Measurements from ENCODE around the gene ASIC3.
"Not testable (repeated sequence)": the region's sequence is repeated elsewhere in the genome, so short reads cannot be mapped to it uniquely, and the experiment has no call there.

The ASIC3 gene

DNA sequence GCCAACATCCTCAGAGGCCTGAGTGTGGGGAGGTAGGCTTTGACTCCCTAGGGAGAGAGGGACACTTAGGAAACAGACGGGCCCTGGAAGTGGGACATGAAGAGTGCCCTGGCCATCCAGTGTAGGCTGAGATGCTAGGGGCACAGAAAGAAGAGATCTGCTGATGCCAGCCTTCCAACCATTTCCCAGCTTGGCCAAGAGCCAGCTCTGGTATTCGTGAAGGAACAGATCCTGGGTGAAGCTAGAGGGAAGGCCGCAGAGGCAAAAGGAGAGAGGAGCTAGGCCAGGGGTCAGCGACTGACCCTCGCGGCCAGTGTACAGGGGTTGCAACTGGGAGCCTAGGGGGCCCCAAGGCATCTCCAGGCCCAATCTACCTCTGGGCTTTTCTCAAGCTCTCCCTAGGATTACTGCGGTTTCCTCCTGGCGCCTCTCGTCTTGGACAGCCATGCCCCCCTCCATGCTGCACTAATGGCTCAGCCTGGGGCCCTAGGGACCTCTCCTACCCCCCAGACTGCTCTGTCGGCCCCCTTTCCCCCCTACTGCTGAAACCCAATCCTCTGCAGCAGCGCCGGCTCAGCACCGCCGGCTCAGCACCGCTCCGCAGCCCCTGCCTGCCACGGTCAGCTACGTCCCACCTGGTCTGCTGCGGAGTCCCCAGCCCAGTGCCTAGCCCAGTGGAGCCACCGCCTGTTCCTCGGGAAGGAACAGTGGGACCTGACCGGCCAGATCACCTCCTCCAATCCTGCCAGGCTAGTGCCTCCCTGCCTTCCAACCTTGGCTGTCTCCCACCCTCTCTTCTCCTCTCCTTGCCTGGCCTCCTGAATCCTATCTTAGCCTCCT is at the start of gene ASIC3:
Gene ASIC3, plus strand, starts transcription at position 556 of the 840 bp plus-strand sequence. CDS start 355 bp downstream, outside the sequence.
- peak; percentile 42 for DNase-seq

DNA sequence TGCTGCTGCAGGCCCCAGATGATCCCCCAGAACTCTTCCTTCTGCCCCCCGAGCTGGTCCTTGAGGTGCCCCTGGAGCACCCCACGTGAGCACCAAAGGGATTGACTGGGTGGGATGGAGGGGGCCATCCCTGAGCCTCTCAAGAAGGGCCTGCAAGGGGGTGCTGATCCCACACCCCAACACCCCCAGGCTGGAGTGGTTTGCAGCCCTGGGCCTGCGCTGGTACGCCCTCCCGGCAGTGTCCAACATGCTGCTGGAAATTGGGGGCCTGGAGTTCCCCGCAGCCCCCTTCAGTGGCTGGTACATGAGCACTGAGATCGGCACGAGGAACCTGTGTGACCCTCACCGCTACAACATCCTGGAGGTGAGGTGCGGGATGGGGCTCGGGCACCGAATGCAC is 49.3 kb upstream of the ASIC3 start:
- DNase-seq: no peak

DNA sequence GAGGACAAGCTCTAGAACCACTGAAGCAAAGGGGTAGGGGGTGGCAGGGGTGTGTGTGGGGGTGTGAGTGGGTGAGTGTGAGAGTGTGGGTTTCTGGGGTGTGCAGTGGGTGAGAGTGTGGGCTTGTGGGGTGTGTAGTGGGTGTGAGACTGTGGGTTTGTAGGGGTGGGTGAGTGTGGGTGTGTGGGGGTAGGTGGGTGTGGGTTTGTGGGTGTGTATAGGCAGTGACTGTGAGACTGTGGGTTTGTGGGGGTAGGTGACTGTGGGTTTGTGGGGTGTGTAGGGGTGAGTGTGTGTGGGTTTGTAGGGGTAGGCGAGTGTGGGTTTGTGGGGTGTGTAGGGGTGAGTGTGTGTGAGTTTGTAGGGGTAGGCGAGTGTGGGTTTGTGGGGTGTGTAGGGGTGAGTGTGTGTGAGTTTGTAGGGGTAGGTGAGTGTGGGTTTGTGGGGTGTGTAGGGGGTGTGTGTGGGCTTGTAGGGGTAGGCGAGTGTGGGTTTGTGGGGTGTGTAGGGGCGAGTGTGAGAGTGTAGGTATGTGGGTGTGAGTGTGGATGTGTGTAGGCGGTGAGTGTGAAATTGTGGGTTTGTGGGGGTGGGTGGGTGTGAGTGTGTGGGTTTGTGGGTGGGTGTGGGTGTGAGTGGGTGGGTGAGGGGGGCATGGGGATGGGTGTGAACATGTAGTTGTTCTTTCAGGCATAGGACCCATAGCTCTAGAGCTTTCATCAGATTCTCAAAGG is 48.7 kb upstream of the ASIC3 start:
- no peak for DNase-seq

DNA sequence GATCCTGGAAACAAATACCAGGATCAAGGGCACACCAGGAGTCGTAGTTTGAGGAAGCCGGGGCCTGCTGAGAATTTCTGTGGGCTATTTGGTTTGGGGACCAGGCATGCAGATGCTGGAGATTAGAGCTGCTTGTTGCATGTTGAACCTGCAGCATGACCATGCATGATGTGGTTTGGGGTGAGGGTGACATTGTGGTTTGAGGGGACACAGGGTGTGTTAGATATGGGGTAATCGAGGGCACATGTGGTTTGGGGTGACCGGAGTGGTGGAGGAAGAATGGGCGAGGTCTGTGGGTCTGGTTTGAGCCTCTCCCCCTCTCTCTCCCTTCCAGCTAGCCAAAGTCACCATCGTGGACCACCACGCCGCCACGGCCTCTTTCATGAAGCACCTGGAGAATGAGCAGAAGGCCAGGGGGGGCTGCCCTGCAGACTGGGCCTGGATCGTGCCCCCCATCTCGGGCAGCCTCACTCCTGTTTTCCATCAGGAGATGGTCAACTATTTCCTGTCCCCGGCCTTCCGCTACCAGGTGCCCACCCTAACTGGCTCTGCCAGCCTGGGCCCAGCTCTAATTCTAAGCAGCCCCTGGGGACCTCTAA is 47.3 kb upstream of the ASIC3 start:
- no peak for DNase-seq

GRCh38 chr7:151001546-151001945 is 46.8 kb upstream of the ASIC3 start:
- no peak for DNase-seq

- no peak for DNase-seq
Observed at GRCh38 chr7:151003572-151003971, 44.8 kb upstream of the ASIC3 start.

- no peak for DNase-seq
Observed at GRCh38 chr7:151005566-151005965, 42.8 kb upstream of the ASIC3 start.

- no peak for DNase-seq
Observed at GRCh38 chr7:151006590-151007300, 41.6 kb upstream of the ASIC3 start.

DNA sequence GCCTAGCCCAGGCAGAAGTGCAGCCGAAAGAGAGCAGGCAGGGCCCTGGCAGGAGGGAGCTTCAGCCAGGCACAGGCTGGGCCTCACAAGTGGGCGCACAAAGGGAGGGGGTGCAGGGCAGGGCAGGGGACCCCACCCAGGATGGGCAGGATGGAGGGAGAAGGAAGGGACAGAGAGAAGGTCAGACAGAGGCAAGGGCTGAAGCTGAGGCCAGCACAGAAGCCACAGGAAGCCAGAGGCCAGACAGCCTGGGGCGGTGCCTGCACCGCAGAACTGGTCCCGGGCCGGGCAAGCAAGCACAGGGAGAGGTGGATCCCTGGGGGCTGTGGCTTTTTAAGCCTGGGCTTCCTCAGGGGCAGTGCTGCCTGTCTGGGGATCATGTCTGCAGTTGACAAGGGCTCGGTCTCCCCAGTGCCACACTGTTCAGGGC is 40.8 kb upstream of the ASIC3 start:
- DNase-seq: no peak

DNA sequence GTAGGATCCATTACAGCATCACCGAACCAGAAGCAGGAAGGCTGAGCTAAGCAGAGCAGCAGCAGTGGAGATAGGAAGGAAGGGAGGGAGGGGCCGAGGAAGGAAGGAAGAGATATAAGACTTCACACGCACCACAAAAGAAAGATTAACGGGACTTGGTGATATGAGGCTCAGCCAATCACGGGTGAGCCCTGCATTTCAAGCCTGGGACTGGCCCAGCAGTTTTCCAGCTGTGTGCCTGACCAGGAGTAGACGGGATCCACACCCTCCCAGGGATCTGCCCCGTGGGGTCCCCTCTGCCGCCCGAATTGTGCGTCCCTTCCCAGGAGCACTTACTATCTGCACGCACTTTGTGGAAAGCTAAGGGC is 40.2 kb upstream of the ASIC3 start:
- no peak for DNase-seq

DNA sequence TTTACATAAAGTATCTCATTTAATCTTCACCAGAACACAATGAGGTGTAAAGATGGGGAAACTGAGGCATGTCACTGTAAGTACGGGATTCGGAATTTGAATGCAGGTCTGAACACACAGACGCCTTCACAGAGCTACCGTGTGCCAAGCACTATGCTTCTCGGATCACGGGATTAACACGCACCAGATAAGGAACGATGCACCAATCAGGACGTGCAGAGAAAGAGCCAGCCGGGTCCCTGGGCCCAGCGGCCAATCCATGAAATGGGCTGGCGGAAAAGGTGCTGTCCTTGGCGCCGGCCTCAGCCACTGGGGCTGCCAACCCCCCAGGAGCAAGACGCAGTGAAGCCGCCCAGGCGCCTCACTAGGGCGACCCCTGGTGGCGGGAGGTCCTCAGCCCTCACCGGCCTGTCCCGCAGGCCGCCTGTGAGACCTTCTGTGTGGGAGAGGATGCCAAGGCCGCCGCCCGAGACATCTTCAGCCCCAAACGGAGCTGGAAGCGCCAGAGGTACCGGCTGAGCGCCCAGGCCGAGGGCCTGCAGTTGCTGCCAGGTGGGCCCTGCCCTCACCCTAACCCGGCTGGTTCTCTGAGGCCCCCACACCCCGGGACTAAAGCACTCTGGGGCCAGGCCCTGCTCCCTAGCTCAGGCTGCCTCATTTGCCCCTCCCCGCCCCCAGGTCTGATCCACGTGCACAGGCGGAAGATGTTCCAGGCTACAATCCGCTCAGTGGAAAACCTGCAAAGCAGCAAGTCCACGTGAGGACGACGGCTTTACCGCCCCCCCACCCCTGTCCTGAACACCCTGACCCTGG is 39.6 kb upstream of the ASIC3 start:
- DNase-seq: no peak

- DNase-seq: no peak
Observed at GRCh38 chr7:151009327-151010036, 38.8 kb upstream of the ASIC3 start.

GRCh38 chr7:151010037-151010306 is 38.4 kb upstream of the ASIC3 start:
- DNase-seq: no peak

DNA sequence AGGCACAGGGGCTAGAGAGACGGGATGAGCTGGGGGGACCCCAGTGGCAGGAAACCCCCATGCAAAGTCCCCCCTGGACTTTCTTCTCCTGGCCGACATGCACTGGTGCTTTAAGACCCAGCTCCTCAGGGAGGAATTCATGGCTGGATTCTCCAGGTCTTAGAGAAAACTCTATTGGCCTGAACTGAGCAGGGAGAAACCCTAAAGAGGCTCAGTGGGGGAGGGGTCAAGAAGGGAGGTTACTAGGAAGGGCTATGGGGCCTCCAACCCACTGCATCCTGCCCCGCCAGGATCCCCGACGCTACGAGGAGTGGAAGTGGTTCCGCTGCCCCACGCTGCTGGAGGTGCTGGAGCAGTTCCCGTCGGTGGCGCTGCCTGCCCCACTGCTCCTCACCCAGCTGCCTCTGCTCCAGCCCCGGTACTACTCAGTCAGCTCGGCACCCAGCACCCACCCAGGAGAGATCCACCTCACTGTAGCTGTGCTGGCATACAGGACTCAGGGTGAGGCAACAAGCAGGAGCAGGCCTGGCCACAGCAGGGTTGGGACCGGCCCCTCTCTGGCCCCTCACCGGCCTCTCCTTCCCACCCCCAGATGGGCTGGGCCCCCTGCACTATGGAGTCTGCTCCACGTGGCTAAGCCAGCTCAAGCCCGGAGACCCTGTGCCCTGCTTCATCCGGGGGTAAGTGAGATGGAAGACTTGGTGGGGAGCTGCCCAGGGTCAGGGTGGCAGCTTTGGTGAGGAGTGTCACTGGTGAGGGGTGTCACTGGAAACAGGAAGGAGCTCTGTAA is 37.8 kb upstream of the ASIC3 start:
- no peak for DNase-seq

- no peak for DNase-seq
Observed at GRCh38 chr7:151011097-151011409, 37.3 kb upstream of the ASIC3 start.

DNA sequence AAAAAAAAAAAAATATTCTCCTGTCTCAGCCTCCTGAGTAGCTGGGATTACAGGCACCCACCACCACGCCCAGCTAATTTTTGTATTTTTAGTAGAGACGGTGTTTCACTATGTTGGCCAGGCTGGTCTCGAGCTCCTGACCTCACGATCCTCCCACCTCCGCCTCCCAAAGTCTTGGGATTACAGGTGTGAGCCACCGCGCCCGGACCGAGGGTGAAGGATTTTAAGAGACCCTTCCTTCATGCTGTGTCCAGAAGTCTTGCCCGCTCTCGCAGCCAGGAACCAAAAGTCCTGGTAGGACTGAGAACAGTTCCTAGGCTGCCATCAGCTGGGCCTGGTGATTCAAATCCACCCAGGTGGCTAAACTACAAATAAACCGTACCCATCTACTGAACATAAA is 36.7 kb upstream of the ASIC3 start:
- not testable (repeated sequence) for DNase-seq

GRCh38 chr7:151012031-151012692 is 36.2 kb upstream of the ASIC3 start:
- DNase-seq: no peak

GRCh38 chr7:151012911-151013347 is 35.4 kb upstream of the ASIC3 start:
- no peak for DNase-seq

- DNase-seq: no peak
Observed at GRCh38 chr7:151013356-151013732, 35.0 kb upstream of the ASIC3 start.

- no peak for DNase-seq
Observed at GRCh38 chr7:151013733-151014497, 34.4 kb upstream of the ASIC3 start.

All from NCI-H2171 treated with DMSO at 0.1 percent for 48 hours (cell line).